Right atrium auricular region (tissue), 2 donors: Measurements from ENCODE around the gene TMPRSS13. TPM values are rescaled to one million over a fixed set of nuclear protein-coding genes. Genes with fewer than 3 reads are reported as not detected.

Experiments used
- DNase-seq: peaks from one replicate; pipeline ENCODE4 v3.0.0-alpha.2; 2019; ENCODE audit warnings: low spot score
- H3K27ac ChIP-seq, 2 donors: fragments of 200-600 bp; sonication (generic); 1 replicate in 1 of 2; 2 replicates in 1 of 2; pipeline ENCODE4 v1.5.1; 2016 to 2019
- H3K27me3 ChIP-seq, 2 donors: fragments of 200-600 bp; sonication (generic); one replicate each; pipeline versions ENCODE4 v1.5.1 to v1.6.0; 2017 to 2019
- H3K36me3 ChIP-seq: fragments of 200-600 bp; sonication (generic); one replicate; pipeline ENCODE4 v1.5.1; 2016
- H3K4me1 ChIP-seq, 2 donors: fragments of 200-600 bp; sonication (generic); one replicate each; pipeline versions ENCODE4 v1.5.1 to v1.6.0; 2017 to 2019
- H3K4me3 ChIP-seq, 2 donors: fragments of 200-600 bp; sonication (generic); 1 replicate in 1 of 2; 2 replicates in 1 of 2; pipeline ENCODE4 v1.5.1; 2017 to 2019; ENCODE audit warnings: mild to moderate bottlenecking in 1 of 2, moderate library complexity in 1 of 2
- H3K9me3 ChIP-seq, 2 donors: fragments of 200-600 bp; sonication (generic); one replicate each; pipeline ENCODE4 v1.5.1; 2019
- total RNA-seq, 2 donors: library from RNA; depleted of rRNA; stranded (reverse); fragments of >200 nt; gene quantifications; one replicate each; pipeline ENCODE4 v1.1.0, GENCODE V29; 2016
- TF ChIP-seq, protein P1 (sequence below), 2 donors: fragments of 200-600 bp; sonication (generic); IDR thresholded peaks; one replicate each; pipeline ENCODE4 v1.5.1; 2019; ENCODE audit warnings: antibody characterized with exemption in 2 of 2

TMPRSS13 gene
- total RNA-seq, 2 donors from 2014 or later, result not detected

DNA sequence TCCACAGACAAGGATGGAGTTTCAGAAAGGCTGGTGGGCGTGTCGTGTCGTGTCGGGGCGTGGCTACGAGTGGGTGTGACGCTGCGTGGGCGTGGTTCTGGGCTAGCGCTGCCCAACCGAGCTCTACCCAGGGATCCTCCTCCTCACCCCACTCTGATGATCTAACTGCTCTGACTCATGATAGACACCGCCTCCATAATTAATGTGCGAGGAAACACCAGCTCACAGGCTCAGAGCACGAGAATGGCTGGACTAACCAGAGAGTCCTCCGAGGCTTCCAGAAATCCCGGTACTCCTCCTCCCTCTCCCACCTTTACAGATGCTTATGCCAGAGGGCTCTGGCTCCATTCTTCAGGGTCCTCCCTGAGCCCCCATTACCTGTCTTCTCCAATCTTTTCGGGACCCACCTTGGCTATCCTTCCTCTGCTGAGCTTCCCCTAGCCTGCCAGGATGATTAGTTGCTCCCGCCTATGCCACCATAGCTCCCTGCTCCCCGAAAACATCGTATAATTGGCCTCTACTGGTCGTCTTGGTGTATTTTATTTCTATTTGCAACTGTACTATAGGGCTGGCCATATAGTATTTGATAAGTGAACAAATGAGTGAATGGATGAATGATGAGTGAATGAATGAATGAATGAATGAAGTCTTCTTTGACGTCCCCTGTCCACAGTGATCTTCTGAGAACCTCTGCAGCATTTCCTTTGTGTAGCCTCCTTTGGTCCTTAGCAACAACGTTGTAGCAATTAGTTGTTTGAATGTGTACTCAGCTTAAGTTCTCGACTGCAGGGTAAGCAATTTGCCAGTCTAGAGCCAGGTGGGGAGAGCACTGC is 21.7 kb downstream of the TMPRSS13 start:
- H3K27ac ChIP-seq, result no peak overlapping the region
- H3K36me3 ChIP-seq, result no peaks in the 10 kb centered on the region
- H3K4me3 ChIP-seq, result no peak overlapping the region

GRCh38 chr11:117906710-117907109 is 22.5 kb downstream of the TMPRSS13 start:
- TF ChIP-seq, protein P1, sequence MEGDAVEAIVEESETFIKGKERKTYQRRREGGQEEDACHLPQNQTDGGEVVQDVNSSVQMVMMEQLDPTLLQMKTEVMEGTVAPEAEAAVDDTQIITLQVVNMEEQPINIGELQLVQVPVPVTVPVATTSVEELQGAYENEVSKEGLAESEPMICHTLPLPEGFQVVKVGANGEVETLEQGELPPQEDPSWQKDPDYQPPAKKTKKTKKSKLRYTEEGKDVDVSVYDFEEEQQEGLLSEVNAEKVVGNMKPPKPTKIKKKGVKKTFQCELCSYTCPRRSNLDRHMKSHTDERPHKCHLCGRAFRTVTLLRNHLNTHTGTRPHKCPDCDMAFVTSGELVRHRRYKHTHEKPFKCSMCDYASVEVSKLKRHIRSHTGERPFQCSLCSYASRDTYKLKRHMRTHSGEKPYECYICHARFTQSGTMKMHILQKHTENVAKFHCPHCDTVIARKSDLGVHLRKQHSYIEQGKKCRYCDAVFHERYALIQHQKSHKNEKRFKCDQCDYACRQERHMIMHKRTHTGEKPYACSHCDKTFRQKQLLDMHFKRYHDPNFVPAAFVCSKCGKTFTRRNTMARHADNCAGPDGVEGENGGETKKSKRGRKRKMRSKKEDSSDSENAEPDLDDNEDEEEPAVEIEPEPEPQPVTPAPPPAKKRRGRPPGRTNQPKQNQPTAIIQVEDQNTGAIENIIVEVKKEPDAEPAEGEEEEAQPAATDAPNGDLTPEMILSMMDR (IDR thresholded peaks at IDR 0.05), result no peak
- no peak overlapping the region for H3K27ac ChIP-seq
- H3K4me3 ChIP-seq, result no peak overlapping the region
- no peaks in the 10 kb centered on the region for H3K36me3 ChIP-seq
- H3K27me3 ChIP-seq, result no peaks in the 10 kb centered on the region
- H3K4me1 ChIP-seq, result peaks cover 0 to 5% of the 10 kb centered on the region in 2 donors
- H3K9me3 ChIP-seq, result no peaks in the 10 kb centered on the region
- DNase-seq, result no peak

More for the DNA sequence above, 21.7 kb downstream of the TMPRSS13 start:
- Histone ChIP-seq H3K4me1 (peaks cover 0 to 5% of the 10 kb centered on the region in 2 donors), H3K9me3 (no peaks in the 10 kb centered on the region), H3K27me3 (no peaks in the 10 kb centered on the region)
- DNase-seq, result peak; percentile 90
- TF ChIP-seq, protein P1 (IDR thresholded peaks at IDR 0.05), result no peak

DNA sequence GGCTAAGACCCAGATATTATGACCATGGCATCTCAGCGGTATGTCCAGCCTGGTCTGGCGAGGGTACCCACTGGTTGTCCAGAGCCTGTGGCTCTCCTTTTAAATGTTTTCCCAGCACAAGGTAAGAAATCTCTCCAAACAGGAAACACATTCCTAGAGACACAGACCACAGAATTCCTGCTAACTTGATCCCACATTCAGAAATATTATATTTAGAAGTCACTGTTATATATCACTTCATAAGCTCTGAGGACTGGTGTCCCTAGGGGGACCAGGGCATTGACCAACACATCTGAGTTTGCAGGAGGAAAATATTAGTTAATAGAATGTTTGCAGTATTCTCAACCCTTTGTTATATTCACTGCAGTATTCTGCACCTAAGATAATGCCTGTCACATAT is 23.1 kb downstream of the TMPRSS13 start:
- Histone ChIP-seq H3K27me3 (no peaks in the 10 kb centered on the region), H3K36me3 (no peaks in the 10 kb centered on the region), H3K4me1 (peaks cover 0 to 5% of the 10 kb centered on the region in 2 donors), H3K9me3 (no peaks in the 10 kb centered on the region), H3K4me3 (no peak overlapping the region), H3K27ac (no peak overlapping the region)
- TF ChIP-seq, protein P1 (IDR thresholded peaks at IDR 0.05), result no peak
- no peak for DNase-seq

DNA sequence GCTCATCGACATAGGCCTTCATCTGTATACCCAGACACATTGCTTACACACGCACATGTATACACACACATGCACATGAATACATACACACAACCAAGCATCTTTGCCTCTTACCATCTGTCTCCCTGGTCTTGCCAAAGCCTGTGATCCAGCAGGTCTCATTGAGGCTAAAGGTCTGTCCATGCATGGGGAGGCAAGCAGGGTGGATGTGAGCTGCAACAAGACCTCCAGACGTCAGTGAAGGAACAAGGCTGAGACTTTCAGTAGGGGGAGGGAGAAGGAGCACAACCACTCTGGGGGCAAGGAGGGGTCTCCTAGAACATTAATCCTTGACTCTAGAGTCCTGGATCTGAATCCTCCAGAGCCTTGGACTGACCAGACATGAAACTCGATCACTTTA is 23.7 kb downstream of the TMPRSS13 start:
- no peaks in the 10 kb centered on the region for H3K9me3 ChIP-seq
- peaks cover 0 to 5% of the 10 kb centered on the region in 2 donors for H3K4me1 ChIP-seq
- no peak overlapping the region for H3K27ac ChIP-seq
- H3K36me3 ChIP-seq, result no peaks in the 10 kb centered on the region
- H3K4me3 ChIP-seq, result no peak overlapping the region
- TF ChIP-seq, protein P1 (IDR thresholded peaks at IDR 0.05), result no peak
- no peaks in the 10 kb centered on the region for H3K27me3 ChIP-seq
- DNase-seq, result no peak

DNA sequence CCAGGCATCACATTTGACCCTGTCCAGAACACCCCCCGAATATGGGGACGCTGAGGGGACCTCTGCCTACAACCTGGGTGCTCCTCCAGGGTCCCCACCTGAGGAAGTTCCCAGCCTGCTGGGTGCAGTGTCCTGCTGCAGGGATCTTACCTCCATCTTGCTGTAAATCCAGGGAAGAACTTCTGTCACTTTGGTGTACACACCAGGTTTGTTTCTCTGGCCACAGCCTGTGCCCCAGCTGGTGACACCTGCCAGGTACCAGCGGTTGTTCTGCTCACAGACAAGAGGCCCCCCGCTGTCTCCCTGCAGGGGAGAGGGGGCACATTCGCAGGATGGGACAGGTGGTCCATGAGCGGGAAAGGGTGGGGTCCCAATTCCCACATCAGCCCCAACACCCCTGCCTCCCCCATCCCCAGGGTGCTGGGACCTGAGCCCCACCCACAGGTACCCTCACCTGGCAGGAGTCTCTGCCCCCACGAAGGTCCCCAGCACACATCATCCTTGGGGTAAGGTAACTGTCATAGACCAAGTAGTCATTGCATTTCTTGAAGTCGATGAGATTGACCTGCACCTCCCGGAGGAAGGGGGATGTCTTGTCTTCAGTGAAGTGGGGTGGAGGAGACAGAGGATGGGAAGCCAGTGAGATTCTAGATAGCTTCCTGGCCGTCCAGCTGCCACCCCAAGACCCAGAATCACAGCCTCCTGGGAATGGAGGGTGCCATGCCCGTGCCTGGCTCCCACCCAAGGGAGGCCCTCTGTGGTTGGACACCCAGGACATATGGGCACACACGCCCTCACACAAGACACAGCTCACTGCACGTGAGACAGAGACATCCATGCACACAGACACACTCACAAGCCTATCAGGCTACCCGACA is 25.5 kb downstream of the TMPRSS13 start:
- H3K9me3 ChIP-seq, result no peaks in the 10 kb centered on the region
- H3K27me3 ChIP-seq, result no peaks in the 10 kb centered on the region
- H3K27ac ChIP-seq, result no peak overlapping the region
- no peak overlapping the region for H3K4me3 ChIP-seq
- peaks cover 0 to 5% of the 10 kb centered on the region in 2 donors for H3K4me1 ChIP-seq
- H3K36me3 ChIP-seq, result no peaks in the 10 kb centered on the region
- DNase-seq, result no peak
- TF ChIP-seq, protein P1 (IDR thresholded peaks at IDR 0.05), result no peak
